Loucy (cell line): ENCODE data around the gene NSUN6.

Source experiments
- EZH2phosphoT487 ChIP-seq: fragments of 200-600 bp; IDR thresholded peaks from 2 replicates; pipeline ENCODE4 v1.6.1; 2018; ENCODE audit warnings: antibody characterized with exemption, mild to moderate bottlenecking, moderate library complexity, borderline replicate concordance
- TF ChIP-seq, protein P1 (sequence below): fragments of 200-600 bp; sonication (generic); conservative IDR thresholded peaks from 2 replicates; pipeline ENCODE4 v1.5.1; 2014; ENCODE audit warnings: mild to moderate bottlenecking, antibody characterized with exemption, low read length

GRCh38 chr10:18508587-18508986 lies 142.8 kb downstream of the NSUN6 start:
- TF ChIP-seq, protein P1, sequence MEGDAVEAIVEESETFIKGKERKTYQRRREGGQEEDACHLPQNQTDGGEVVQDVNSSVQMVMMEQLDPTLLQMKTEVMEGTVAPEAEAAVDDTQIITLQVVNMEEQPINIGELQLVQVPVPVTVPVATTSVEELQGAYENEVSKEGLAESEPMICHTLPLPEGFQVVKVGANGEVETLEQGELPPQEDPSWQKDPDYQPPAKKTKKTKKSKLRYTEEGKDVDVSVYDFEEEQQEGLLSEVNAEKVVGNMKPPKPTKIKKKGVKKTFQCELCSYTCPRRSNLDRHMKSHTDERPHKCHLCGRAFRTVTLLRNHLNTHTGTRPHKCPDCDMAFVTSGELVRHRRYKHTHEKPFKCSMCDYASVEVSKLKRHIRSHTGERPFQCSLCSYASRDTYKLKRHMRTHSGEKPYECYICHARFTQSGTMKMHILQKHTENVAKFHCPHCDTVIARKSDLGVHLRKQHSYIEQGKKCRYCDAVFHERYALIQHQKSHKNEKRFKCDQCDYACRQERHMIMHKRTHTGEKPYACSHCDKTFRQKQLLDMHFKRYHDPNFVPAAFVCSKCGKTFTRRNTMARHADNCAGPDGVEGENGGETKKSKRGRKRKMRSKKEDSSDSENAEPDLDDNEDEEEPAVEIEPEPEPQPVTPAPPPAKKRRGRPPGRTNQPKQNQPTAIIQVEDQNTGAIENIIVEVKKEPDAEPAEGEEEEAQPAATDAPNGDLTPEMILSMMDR = no peak
- no peak for TF ChIP-seq EZH2phosphoT487
